ENCODE measurements around the gene VPS13C. TPM values are rescaled to one million over a fixed set of nuclear protein-coding genes. Genes with fewer than 3 reads are reported as not detected.

The VPS13C gene
- total RNA-seq, 4 donors from 2014 or later = 68.2 to 165 (median 102) TPM

GRCh38 chr15:62106096-62106495 lies 45.8 kb upstream of the VPS13C start:
- Histone ChIP-seq H3K27me3 (no peaks in the 10 kb centered on the region), H3K36me3 (no peaks in the 10 kb centered on the region), H3K9me3 (no peaks in the 10 kb centered on the region), H3K4me1 (peaks cover 0 to 4% of the 10 kb centered on the region in 2 donors), H3K27ac (no peak overlapping the region), H3K4me3 (no peak overlapping the region)
- intact Hi-C loops (cut with DNase I; ENCODE audit: low total_unique reads) = no loop called here
- no peak for TF ChIP-seq POLR2A (IDR thresholded peaks at IDR 0.05)
- no peak for TF ChIP-seq CTCF (IDR thresholded peaks at IDR 0.05)
- no peak for DNase-seq

DNA sequence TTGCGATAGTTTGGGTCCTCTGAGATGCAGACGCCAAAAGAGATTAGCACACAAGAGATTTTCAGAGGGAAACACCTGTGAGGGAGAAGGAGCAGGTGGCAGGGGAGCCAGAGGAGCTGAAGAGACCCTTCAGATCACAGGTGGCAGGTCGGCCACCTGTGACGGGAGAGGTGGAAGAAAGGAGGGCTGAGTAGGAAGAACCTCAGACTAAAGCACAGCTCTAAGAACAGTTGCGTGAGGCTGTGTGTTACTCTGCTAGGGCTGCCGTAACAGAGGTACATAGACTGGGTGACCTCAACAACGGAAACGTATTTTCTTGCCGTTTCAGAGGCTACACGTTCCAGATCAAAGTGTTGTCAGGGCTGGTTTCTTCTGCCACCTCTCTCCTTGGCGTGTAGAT lies 45.0 kb upstream of the VPS13C start:
- Histone ChIP-seq H3K36me3 (no peaks in the 10 kb centered on the region), H3K27me3 (no peaks in the 10 kb centered on the region), H3K4me1 (peaks cover 0 to 4% of the 10 kb centered on the region in 2 donors), H3K9me3 (no peaks in the 10 kb centered on the region), H3K27ac (no peak overlapping the region), H3K4me3 (no peak overlapping the region)
- TF ChIP-seq CTCF (IDR thresholded peaks at IDR 0.05) (no peak), POLR2A (IDR thresholded peaks at IDR 0.05) (no peak)
- intact Hi-C loops (cut with DNase I; ENCODE audit: low total_unique reads) = no loop called here
- no peak for DNase-seq

DNA sequence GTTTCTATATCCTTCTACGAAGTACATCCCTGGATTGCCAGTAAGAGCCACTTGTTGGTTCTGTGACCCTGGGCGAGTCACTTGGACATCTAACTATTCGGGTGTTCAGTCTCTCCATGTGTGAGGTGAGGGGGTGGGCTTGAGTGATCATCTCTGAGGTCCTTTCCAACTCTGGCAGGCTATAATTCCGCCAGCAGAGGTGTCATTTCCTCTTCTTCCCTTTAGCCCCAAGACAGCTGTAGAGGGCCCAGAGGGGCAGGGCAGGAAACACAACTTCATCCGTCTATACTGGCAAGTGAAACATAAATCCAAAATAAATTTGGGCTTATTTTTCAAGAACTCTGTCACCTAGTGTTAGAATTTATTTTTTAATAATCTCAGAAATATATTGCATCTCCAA lies 44.6 kb upstream of the VPS13C start:
- TF ChIP-seq CTCF (IDR thresholded peaks at IDR 0.05) = no peak
- TF ChIP-seq POLR2A (IDR thresholded peaks at IDR 0.05) = no peak
- Histone ChIP-seq H3K4me3 (no peak overlapping the region), H3K27me3 (no peaks in the 10 kb centered on the region), H3K4me1 (peaks cover 0 to under 1% of the 10 kb centered on the region in 2 donors), H3K27ac (no peak overlapping the region), H3K9me3 (no peaks in the 10 kb centered on the region), H3K36me3 (no peaks in the 10 kb centered on the region)
- no peak for DNase-seq
- intact Hi-C loops (cut with DNase I; ENCODE audit: low total_unique reads) = no loop called here

DNA sequence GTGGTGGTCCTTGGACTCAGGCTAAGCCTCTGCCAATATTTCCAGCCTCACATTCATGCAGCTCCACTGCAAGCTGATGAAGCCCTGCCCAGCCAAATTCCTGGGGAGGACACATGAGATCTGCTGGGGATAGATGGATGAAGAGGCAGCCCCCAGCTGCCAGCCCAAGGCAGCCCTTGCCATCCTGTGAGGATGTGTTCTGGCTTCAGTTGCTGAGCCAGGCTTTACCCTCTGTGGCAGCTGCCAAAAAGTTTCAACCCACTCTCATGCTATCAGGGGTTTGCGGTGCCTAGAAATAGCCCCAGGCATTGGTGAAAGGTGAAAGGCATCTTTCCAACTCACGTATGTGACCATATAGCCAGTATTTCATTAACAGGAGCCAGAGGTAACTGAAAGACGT lies 44.2 kb upstream of the VPS13C start:
- H3K4me1 ChIP-seq = no peaks in the 10 kb centered on the region
- no peak for TF ChIP-seq POLR2A (IDR thresholded peaks at IDR 0.05)
- TF ChIP-seq CTCF (IDR thresholded peaks at IDR 0.05) = no peak
- H3K27ac ChIP-seq = no peak overlapping the region
- no peak overlapping the region for H3K4me3 ChIP-seq
- H3K36me3 ChIP-seq = no peaks in the 10 kb centered on the region
- H3K27me3 ChIP-seq = no peaks in the 10 kb centered on the region
- intact Hi-C loops (cut with DNase I; ENCODE audit: low total_unique reads) = no loop called here
- no peak for DNase-seq
- H3K9me3 ChIP-seq = no peaks in the 10 kb centered on the region

DNA sequence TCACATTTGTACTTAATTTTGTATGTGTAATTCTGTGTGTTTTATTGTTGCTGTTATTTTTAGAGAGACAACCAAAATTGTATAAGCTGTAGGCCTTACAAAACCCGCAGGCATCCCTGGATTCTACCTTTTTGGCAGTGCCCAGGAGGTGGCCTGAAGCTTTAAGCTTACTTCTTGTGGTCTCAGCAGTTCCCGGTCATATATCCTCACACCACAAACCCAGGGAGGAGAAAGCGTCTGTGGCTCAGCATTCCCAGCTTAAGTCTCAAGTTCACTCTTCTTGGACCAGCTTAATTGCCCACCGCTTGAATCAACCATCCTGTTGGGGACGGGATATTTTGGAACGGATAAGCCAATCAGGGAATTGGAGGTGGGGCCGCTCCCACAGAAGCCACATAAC lies 43.2 kb upstream of the VPS13C start:
- DNase-seq = no peak
- H3K27me3 ChIP-seq = no peaks in the 10 kb centered on the region
- TF ChIP-seq CTCF (IDR thresholded peaks at IDR 0.05) (no peak), POLR2A (IDR thresholded peaks at IDR 0.05) (no peak)
- H3K4me1 ChIP-seq = no peaks in the 10 kb centered on the region
- H3K36me3 ChIP-seq = no peaks in the 10 kb centered on the region
- no peaks in the 10 kb centered on the region for H3K9me3 ChIP-seq
- H3K4me3 ChIP-seq = no peak overlapping the region
- intact Hi-C loops (cut with DNase I; ENCODE audit: low total_unique reads) = no loop called here
- no peak overlapping the region for H3K27ac ChIP-seq
